NCI-H1436 (cell line): ENCODE results near the gene AGPAT4.

ENCODE experiments used
- DNase-seq: peaks from one replicate; lab custom pipeline; 2025; lab: John Stamatoyannopoulos, UW

Gene AGPAT4

GRCh38 chr6:161284653-161285052 is 10.8 kb upstream of the AGPAT4 start:
- DNase-seq = no peak

GRCh38 chr6:161281092-161281491 is 7.2 kb upstream of the AGPAT4 start:
- no peak for DNase-seq

DNA sequence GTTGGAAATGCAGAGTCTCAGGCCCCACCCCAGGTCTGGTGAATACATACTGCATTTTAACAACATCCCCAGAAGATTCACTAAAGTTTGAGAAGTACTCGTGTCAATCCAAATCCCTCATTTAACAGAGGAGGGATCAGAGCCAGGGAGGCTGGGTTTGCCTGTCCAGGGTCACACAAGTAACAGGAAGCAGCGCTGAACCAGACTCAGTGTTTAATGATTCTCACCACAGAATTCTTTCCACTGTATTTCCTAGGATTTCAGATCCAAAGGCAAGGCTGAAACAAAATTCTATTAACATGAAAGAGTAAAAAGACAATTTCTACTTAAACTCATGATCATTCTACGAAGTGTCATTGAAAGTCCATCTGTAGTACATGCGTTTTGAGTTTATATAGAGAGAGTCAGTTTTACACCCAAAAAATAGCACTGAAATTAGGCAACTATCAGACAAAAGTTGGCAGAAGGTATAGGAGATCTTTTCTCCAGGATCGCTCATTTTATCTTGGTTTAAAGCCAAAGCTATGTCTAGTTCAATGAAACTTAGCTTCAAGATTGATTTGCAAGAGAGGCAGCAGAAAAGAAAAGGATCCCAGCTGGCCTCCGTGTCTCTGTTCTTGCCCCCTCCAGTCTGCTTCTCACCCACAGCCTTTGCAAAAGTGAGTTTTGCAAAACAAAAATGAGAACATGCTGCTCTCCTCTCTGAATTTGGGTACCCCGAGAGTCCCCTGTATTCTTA is 6.0 kb upstream of the AGPAT4 start:
- no peak for DNase-seq

DNA sequence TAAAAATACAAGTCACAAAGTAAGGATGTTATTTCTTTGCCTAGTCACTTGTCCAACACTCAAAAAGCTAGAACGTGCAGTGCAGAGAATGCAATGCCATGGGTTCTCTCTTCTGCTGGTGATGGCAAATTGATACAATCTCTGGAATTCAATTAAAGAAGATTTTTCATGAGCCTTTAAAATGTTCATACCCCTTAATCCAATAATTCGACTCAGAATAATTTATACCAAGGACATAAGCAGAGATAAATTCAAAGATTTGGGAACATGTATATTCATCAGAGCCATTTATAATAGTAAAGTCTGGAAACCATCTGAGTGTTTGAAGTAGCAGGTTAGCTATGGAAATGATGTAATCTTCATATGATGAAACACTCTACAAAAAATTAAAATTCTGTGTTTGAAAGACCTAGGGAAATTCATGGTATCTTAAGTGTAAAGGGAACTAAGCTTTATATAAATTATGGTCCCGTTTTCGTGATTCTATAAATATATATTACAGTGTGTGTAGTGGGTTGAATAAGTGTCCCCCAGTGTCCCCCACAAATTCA is 2.8 kb upstream of the AGPAT4 start:
- no peak for DNase-seq

DNA sequence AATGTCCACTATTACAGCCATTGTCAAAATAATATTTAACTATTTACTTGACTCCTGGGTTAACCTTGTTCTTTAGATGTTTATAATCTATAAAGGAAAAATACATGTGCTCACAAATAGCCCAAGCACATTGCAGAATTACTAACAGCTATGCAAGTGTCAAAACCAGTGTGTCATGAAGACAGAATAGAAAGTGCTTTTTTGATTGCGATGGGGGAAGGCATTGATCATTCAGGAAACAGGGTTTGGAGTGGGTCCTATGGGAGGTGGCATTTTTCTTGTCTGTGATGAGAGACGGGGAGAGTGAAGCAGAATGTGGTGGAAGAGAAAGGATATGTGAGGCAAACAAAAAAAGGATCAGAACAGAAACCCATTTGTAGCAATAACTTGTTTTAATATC is 1.0 kb upstream of the AGPAT4 start:
- DNase-seq = no peak

DNA sequence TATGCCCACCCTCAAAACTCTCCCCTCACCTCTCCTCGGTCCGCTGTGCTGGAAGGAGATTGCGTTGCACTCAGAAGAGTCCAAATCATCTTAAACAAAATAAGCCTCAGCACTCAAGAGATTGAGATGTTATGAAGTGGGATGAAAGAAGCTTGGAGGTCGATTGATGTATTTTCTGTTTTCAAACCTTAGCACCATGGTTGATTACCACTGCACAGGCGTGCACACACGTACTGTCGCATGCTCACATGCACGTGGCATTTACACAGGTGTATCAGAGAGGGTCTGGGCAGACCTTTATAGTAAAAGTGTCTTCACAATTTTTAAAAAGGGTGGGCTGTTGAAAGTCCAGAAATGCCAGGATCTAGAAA is 612 bp upstream of the AGPAT4 start:
- no peak for DNase-seq

GRCh38 chr6:161273274-161273751 is 548 bp downstream of the AGPAT4 start:
- DNase-seq = peak; percentile 64

DNA sequence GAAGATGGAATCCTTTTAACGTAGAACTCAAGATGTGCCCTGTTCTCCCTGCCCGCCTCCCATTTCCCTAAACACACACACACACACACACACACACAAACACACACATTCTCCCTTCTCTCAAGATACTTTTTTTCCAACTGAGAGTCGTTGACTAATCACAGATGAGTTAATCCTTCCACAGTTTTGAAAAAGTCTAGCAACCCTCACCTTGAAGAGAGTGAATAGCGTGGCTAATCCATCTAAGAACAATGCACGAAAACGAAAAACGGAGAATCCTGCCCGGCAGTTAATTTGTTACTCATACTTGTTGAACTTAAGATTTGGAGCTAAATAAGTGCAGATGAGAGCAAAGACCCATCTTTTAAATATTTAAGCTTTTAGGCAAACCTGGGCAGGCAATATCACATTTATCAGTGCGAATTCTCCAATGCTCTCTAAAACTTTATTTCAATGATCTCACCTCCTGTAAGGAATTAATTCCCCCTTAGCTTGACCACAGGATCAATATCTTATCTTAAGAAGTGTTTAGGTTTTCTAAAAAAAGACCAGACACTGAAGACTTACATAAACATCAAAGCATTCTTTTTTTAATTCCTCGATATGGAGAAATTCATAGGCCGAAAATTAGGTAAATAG is 1.1 kb downstream of the AGPAT4 start:
- no peak for DNase-seq

DNA sequence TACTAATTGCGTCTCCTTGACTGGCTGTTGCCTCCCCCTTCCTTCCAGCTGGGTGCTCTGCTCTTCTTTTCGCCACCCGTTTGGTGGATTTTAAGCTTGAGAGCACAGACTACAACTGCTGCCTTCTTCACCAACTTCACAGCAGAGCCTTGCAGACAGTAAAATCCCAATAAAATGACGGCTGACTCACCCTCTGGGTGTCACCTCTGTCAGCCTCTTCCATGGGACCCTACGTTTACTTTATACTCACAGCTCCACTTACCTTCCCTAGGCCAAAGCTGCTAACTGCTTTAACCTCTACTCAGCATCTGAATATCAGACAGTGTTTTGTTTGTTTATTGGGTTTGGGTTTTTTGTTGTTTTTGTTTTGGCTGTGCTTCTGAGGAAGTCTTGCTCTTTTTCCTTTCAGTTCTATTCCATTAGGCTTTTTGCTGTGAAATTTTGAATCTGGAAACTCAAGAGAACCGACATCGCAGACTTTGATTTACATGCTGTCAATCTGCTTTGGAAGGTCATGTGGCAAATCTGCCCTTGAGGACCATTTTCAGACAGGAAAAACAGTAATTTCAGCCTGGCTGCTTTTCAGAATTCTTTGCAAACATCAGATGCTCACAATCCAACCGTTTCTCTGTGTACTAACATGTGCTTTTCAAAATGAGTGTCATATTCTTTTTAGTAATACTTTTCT is 2.4 kb downstream of the AGPAT4 start:
- no peak for DNase-seq

DNA sequence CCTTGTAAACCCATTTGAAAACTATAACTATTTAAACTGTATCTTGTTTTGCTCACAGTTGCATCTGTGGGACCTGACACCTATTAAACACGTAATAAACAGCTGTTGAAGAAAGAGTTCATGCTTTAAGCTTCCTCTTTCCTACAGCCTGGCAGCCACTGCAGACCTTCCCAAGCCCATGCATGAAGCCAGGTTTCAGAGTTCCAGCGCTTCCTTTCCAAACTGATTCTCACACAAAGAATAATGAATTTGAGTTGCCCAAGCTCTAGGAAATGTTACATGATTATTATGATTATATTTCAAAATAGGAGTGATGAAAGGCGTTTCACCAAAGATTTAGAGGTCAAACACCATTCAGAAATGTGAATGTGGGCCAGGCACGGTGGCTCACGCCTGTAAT is 3.7 kb downstream of the AGPAT4 start:
- DNase-seq = no peak

- DNase-seq = no peak
Observed at GRCh38 chr6:161269310-161269709, 4.6 kb downstream of the AGPAT4 start.

GRCh38 chr6:161268531-161269210 is 5.2 kb downstream of the AGPAT4 start:
- DNase-seq = no peak

- DNase-seq = no peak
Observed at GRCh38 chr6:161266513-161267230, 7.2 kb downstream of the AGPAT4 start.

- no peak for DNase-seq
Observed at GRCh38 chr6:161265975-161266374, 7.9 kb downstream of the AGPAT4 start.

GRCh38 chr6:161265554-161265953 is 8.3 kb downstream of the AGPAT4 start:
- no peak for DNase-seq

- DNase-seq = no peak
Observed at GRCh38 chr6:161264181-161264580, 9.7 kb downstream of the AGPAT4 start.

DNA sequence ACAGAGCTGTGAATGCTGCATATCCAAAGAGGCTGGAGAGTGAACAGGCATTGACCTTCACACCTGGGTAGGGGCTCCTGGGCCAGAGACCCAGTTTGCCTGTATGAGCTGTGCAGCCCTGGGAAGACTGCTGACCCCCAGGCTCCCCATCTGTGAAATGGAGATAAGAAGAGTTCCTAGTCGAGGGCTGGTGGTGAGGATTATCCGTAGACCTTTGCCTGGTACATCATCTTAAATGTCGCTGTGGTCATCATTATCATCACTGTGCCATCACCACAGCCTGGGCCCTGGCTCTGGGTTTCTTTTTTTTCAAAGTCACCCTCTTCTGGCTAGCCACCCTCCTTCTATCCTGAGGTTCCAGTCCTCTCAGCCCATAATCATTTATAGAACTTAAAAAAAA is 12.0 kb downstream of the AGPAT4 start:
- DNase-seq = no peak

DNA sequence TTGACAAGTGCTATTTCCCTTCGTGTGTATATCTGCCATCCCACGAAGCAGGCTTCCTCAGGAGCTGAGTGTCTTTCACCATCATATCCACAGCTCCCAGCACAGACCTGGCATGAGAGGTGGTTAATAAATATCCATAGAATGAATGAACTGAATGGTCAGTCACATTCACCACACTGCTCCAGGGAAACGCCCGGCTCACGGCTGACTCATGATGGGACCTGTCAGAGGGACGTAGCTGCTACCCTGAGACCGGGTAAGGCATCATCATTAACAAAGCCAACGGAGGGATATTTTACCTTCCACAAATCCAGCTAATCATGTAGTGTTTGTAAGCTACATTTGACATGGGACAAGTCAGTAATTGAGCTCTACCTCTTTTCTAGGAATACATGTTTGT is 12.5 kb downstream of the AGPAT4 start:
- DNase-seq = no peak

DNA sequence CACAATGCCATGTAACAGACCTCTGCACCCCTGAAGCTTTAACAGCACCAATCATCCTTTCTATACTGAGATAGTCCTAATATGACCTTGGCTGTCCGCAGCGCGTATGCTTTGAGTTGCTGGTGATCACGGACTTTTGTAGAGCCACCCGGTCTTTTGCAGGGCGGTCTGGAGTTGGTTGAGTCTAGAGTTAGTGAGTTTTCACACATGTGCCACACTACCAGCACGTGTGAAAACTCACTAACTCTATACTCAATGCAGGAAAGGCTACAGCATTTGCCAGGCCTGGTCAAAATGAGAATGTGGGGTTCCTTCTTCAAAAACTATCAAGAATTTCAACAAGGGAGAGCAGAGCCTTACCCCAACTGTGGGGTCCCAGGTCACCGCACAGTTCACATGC is 14.6 kb downstream of the AGPAT4 start:
- no peak for DNase-seq

DNA sequence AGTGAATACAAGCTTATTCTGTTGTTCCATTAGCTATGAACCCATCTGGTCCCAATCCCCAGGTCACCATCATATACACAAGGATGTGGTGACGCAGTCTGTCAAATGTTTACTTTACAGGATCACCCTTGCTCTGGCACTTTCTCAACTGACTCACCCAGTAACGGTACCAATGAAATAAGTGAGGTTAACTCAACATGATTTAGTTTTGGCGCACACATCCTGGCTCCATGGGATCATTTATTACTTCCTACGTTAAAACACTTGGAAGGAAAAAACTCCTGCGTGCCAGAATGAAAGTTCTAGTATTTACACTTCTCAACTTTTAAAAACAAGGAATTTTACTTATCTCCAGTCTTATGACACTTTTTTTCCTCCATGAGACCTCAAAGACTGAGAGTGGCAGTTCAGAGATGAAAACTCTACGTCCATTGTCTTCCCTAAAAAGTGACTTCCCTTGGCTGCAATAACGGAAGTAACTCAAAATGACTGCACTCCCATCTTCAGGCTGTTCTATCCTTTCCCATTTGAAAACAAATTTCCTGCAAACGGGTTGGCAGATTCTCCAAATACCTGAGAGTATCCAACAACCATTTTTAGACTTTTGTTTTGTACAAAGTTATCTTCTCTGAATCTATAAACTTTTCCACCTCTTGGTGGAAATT is 15.9 kb downstream of the AGPAT4 start:
- no peak for DNase-seq

GRCh38 chr6:161256407-161256806 is 17.5 kb downstream of the AGPAT4 start:
- DNase-seq = no peak
